Type B pancreatic cell (in vitro differentiated cells): ENCODE measurements around the gene PHKB. TPM values are rescaled to one million over a fixed set of nuclear protein-coding genes. Genes with fewer than 3 reads are reported as not detected.

Source experiments
- DNase-seq: peaks from one replicate; pipeline ENCODE4 v3.0.0; 2021; ENCODE audit warnings: mixed read lengths; ENCODE audit not compliant: unreplicated experiment; ENCODE audit errors: extremely low spot score
- H3K27ac Mint-ChIP-seq: 2 replicates; pipeline ENCODE4 v1.8.0; 2021; ENCODE audit warnings: mild to moderate bottlenecking, mixed read lengths
- H3K27me3 Mint-ChIP-seq: 2 replicates; pipeline ENCODE4 v1.8.0; 2021; ENCODE audit warnings: mixed read lengths
- H3K36me3 Mint-ChIP-seq: 2 replicates; pipeline ENCODE4 v1.8.0; 2021; ENCODE audit warnings: mixed read lengths
- H3K4me1 Mint-ChIP-seq: one replicate; pipeline ENCODE4 v1.8.0; 2021; ENCODE audit warnings: mixed read lengths; ENCODE audit not compliant: unreplicated experiment
- H3K4me3 Mint-ChIP-seq: 2 replicates; pipeline ENCODE4 v1.8.0; 2021; ENCODE audit warnings: mild to moderate bottlenecking, mixed read lengths
- H3K9me3 Mint-ChIP-seq: 2 replicates; pipeline ENCODE4 v1.8.0; 2021; ENCODE audit warnings: mixed read lengths
- total RNA-seq: library from RNA; stranded (reverse); gene quantifications from 2 replicates; pipeline ENCODE4 v1.2.1, GENCODE V29; 2021; ENCODE audit warnings: low replicate concordance
- TF ChIP-seq, protein P1 (sequence below): fragments of 200-600 bp; sonication (generic); conservative IDR thresholded peaks from 2 replicates; pipeline ENCODE4 v1.5.0; 2021; ENCODE audit warnings: antibody characterized with exemption, mild to moderate bottlenecking

Gene PHKB
- total RNA-seq, 1 donor from 2014 or later = 72.9 TPM

DNA sequence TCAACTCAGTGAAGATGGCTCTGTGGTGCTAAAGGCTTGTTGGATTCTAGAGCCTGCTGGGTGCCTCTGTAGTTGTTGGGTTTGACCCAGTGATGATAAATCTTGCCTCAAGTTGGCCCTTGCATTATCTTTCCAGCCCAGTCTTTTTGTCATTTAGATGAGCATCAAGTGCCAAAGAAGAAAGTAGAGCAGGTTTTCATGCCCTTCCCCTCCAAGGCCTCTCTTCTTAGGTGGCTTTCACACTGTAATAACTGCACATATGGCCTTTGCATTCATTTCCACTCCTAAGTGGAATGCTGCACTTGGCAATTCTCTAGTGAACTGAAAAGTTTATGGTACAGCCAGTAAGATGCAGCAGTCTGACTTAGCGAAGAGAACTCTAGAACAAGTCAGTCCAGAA, 165.1 kb downstream of the PHKB start:
- TF ChIP-seq, protein P1, sequence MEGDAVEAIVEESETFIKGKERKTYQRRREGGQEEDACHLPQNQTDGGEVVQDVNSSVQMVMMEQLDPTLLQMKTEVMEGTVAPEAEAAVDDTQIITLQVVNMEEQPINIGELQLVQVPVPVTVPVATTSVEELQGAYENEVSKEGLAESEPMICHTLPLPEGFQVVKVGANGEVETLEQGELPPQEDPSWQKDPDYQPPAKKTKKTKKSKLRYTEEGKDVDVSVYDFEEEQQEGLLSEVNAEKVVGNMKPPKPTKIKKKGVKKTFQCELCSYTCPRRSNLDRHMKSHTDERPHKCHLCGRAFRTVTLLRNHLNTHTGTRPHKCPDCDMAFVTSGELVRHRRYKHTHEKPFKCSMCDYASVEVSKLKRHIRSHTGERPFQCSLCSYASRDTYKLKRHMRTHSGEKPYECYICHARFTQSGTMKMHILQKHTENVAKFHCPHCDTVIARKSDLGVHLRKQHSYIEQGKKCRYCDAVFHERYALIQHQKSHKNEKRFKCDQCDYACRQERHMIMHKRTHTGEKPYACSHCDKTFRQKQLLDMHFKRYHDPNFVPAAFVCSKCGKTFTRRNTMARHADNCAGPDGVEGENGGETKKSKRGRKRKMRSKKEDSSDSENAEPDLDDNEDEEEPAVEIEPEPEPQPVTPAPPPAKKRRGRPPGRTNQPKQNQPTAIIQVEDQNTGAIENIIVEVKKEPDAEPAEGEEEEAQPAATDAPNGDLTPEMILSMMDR = no peak
- H3K4me3 Mint-ChIP-seq = no peak overlapping the region

DNA sequence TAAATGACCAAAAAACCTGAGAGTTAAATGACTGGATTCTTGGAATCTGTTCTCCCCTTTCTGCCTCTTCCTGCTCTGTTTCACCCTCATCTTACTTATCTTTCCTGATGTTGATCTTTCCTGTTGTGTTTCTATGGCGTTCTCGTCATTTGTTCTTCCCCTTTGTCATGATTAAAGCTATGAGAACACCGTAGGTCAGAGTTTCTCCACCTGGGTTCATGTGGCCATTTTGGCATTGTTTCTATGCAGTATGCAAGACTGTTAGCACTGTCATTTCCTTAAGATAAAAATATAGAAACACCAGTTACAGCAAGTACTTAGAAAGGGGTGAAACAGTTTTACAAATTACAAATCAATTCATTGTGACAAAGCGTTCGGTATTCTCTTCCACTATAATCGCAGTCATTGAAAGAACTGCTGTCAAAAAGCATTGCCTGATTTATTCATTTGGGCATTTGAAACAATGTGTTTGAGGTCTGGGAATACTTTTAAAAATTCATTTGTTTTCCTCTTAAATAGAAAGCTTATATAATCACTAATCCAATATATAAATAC, 166.0 kb downstream of the PHKB start:
- TF ChIP-seq, protein P1 = no peak
- no peak overlapping the region for H3K27ac Mint-ChIP-seq
- no peaks in the 10 kb centered on the region for H3K4me1 Mint-ChIP-seq
- peaks cover 9% of the 10 kb centered on the region for H3K36me3 Mint-ChIP-seq
- H3K4me3 Mint-ChIP-seq = no peak overlapping the region
- no peaks in the 10 kb centered on the region for H3K9me3 Mint-ChIP-seq
- DNase-seq = no peak
- H3K27me3 Mint-ChIP-seq = no peaks in the 10 kb centered on the region

More for the DNA sequence above, 165.1 kb downstream of the PHKB start:
- no peaks in the 10 kb centered on the region for H3K4me1 Mint-ChIP-seq
- DNase-seq = no peak
- H3K27ac Mint-ChIP-seq = no peak overlapping the region
- peaks cover 5% of the 10 kb centered on the region for H3K36me3 Mint-ChIP-seq
- no peaks in the 10 kb centered on the region for H3K9me3 Mint-ChIP-seq
- H3K27me3 Mint-ChIP-seq = no peaks in the 10 kb centered on the region

DNA sequence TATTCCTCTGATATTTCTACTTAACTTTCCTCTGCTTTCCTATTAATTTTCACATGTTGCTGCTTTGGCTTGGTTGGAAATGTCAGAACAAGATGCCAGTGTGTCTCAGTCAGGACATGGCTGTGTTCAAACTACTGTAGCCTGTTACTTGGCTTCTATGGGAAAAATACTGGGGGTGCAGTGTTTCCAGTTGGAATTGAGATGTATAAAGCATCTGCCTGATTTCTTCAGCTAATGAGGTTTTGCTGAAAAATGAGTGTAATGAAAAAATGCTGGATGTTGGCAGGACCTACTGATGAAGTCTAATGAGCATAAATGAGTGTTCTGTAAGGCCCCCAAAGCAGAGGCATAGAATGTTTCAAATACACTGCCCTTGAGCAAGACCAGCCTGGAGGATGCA, 166.6 kb downstream of the PHKB start:
- Mint-ChIP-seq H3K36me3 (peaks cover 9% of the 10 kb centered on the region), H3K4me3 (no peak overlapping the region), H3K27ac (no peak overlapping the region), H3K9me3 (no peaks in the 10 kb centered on the region), H3K4me1 (no peaks in the 10 kb centered on the region), H3K27me3 (no peaks in the 10 kb centered on the region)
- TF ChIP-seq, protein P1 = no peak
- DNase-seq = no peak

DNA sequence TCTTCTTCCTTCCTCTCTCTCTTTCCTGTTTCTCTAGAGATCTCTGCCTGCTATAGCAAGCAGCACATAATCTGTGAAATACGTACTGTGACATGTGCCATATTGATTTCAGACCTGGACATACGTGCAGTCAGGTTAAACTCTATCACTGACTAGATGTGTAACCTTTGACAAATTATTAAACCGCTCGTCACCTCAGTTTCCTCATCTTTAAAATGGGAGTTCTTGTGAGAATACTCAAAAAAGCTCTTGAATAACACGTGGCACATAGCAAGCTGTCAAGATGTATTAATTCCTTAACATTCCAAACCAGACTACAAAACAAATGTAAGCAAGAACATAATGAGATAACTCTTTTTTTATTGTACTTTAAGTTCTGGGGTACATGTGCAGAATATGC, 170.0 kb downstream of the PHKB start:
- no peak overlapping the region for H3K4me3 Mint-ChIP-seq

DNA sequence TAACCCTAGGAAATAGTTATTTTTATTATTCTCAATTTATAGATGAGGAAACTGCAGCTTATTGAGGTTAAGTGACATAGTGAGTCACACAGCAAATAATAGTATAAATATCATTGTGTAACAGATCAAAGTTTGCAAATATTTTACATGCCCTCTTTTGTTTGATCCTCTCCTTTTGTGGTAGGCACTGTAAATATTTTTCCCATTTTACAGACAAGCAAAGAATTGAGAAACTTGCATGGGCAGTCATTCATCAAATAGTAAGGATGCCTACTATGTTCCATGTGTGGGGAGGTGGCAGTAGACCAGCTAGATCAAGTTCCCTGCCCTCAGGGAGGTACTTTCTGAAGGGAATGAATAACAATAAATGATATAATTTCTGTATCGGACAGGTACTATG, 173.0 kb downstream of the PHKB start:
- H3K4me1 Mint-ChIP-seq = no peaks in the 10 kb centered on the region
- TF ChIP-seq, protein P1 = no peak
- no peaks in the 10 kb centered on the region for H3K27me3 Mint-ChIP-seq
- no peak overlapping the region for H3K27ac Mint-ChIP-seq
- peaks cover 29% of the 10 kb centered on the region for H3K36me3 Mint-ChIP-seq
- DNase-seq = no peak
- no peaks in the 10 kb centered on the region for H3K9me3 Mint-ChIP-seq
- no peak overlapping the region for H3K4me3 Mint-ChIP-seq

More for the DNA sequence above, 170.0 kb downstream of the PHKB start:
- Mint-ChIP-seq H3K9me3 (no peaks in the 10 kb centered on the region), H3K36me3 (peaks cover 24% of the 10 kb centered on the region), H3K4me1 (no peaks in the 10 kb centered on the region), H3K27me3 (no peaks in the 10 kb centered on the region), H3K27ac (no peak overlapping the region)
- no peak for DNase-seq
- TF ChIP-seq, protein P1 = no peak

DNA sequence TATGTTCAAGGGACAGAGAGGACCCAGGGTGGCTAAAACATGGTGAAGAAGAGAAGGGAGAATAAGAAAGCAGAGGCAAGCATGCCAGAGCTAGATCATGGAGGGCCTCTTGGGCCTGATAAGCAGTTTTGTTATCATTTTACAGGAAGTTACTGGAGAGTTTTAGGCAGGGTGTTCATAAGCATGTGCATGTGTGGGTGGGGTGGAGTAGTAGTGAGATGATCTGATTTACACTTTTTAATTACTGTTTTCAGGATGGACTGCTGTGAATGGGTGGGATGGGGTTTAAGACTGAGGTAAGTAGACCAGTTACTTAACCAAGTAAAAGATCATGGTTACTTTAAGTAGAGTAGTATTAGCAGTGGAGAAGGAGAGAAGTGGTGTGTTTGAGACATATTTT, 173.6 kb downstream of the PHKB start:
- TF ChIP-seq, protein P1 = no peak
- no peak for DNase-seq
- no peak overlapping the region for H3K27ac Mint-ChIP-seq
- no peaks in the 10 kb centered on the region for H3K27me3 Mint-ChIP-seq
- no peaks in the 10 kb centered on the region for H3K4me1 Mint-ChIP-seq
- no peak overlapping the region for H3K4me3 Mint-ChIP-seq
- H3K36me3 Mint-ChIP-seq = peaks cover 29% of the 10 kb centered on the region
- H3K9me3 Mint-ChIP-seq = no peaks in the 10 kb centered on the region
